Mesendoderm (in vitro differentiated cells): ENCODE data around the gene FEM1A.
"Not testable (repeated sequence)": the region's sequence is repeated elsewhere in the genome, so short reads cannot be mapped to it uniquely, and the experiment has no call there.

ENCODE experiments used
- DNase-seq: peaks from one replicate; pipeline ENCODE4 v3.0.0; 2013
- H2AK5ac ChIP-seq: 2 replicates; pipeline ENCODE4 v1.6.1; 2013; ENCODE audit warnings: low read length, inconsistent platforms
- H2BK120ac ChIP-seq: 2 replicates; pipeline ENCODE4 v1.6.1; 2013; ENCODE audit warnings: low read depth, mild to moderate bottlenecking, low read length, moderate library complexity, mixed read lengths
- H2BK15ac ChIP-seq: replicated peaks from 2 replicates; pipeline ENCODE4 v1.6.1; 2013; ENCODE audit warnings: low read depth, mild to moderate bottlenecking, moderate library complexity
- H2BK5ac ChIP-seq: 2 replicates; pipeline ENCODE4 v1.6.1; 2013; ENCODE audit warnings: low read length, inconsistent platforms
- H3K18ac ChIP-seq: 2 replicates; pipeline ENCODE4 v1.6.1; 2013; ENCODE audit warnings: mild to moderate bottlenecking, low read length, mixed read lengths
- H3K23ac ChIP-seq: one replicate; pipeline ENCODE4 v1.6.1; 2013; ENCODE audit warnings: low read length
- H3K27ac ChIP-seq: 2 replicates; pipeline ENCODE4 v1.5.1; 2013; ENCODE audit warnings: low read depth, mild to moderate bottlenecking, inconsistent platforms, low read length, moderate library complexity
- H3K27me3 ChIP-seq: 2 replicates; pipeline ENCODE4 v1.6.1; 2013; ENCODE audit warnings: low read length, control low read depth, mild to moderate bottlenecking, inconsistent platforms; ENCODE audit not compliant: insufficient read depth, poor library complexity
- H3K36me3 ChIP-seq: 2 replicates; pipeline ENCODE4 v1.6.1; 2013; ENCODE audit warnings: low read length, inconsistent platforms; ENCODE audit not compliant: control insufficient read depth, insufficient read depth
- H3K4ac ChIP-seq: one replicate; pipeline ENCODE4 v1.6.1; 2013; ENCODE audit warnings: low read depth, mild to moderate bottlenecking, low read length, moderate library complexity
- H3K4me1 ChIP-seq: 2 replicates; pipeline ENCODE4 v1.6.1; 2013; ENCODE audit warnings: low read depth, low read length, inconsistent platforms; ENCODE audit not compliant: control insufficient read depth
- H3K4me2 ChIP-seq: 2 replicates; pipeline ENCODE4 v1.6.1; 2013; ENCODE audit warnings: low read length
- H3K4me3 ChIP-seq: 2 replicates; pipeline ENCODE4 v1.5.1; 2013; ENCODE audit warnings: mild to moderate bottlenecking, low read length
- H3K56ac ChIP-seq: one replicate; pipeline ENCODE4 v1.6.1; 2013; ENCODE audit warnings: low read length
- H3K79me1 ChIP-seq: 2 replicates; pipeline ENCODE4 v1.6.1; 2013; ENCODE audit warnings: low read length, inconsistent platforms
- H3K79me2 ChIP-seq: 2 replicates; pipeline ENCODE4 v1.6.1; 2013; ENCODE audit warnings: mild to moderate bottlenecking, low read length; ENCODE audit not compliant: control insufficient read depth, insufficient read depth
- H3K9ac ChIP-seq: 2 replicates; pipeline ENCODE4 v1.6.1; 2013; ENCODE audit warnings: low read length, inconsistent platforms
- H4K5ac ChIP-seq: one replicate; pipeline ENCODE4 v1.6.1; 2013; ENCODE audit warnings: low read length
- H4K8ac ChIP-seq: one replicate; pipeline ENCODE4 v1.6.1; 2013; ENCODE audit warnings: low read depth, mild to moderate bottlenecking, control low read depth, low read length, moderate library complexity
- WGBS: extraction: QIAGEN DNeasy Blood & Tissue Kit; methylation state at CpG from one replicate; pipeline ENCODE4 v1.1.7; 2013; ENCODE audit warnings: low lambda C conversion rate, missing lambda C conversion rate; ENCODE audit not compliant: insufficient coverage; ENCODE audit errors: extremely low coverage; 5-methylcytosine and 5-hydroxymethylcytosine counted together

The FEM1A gene

DNA sequence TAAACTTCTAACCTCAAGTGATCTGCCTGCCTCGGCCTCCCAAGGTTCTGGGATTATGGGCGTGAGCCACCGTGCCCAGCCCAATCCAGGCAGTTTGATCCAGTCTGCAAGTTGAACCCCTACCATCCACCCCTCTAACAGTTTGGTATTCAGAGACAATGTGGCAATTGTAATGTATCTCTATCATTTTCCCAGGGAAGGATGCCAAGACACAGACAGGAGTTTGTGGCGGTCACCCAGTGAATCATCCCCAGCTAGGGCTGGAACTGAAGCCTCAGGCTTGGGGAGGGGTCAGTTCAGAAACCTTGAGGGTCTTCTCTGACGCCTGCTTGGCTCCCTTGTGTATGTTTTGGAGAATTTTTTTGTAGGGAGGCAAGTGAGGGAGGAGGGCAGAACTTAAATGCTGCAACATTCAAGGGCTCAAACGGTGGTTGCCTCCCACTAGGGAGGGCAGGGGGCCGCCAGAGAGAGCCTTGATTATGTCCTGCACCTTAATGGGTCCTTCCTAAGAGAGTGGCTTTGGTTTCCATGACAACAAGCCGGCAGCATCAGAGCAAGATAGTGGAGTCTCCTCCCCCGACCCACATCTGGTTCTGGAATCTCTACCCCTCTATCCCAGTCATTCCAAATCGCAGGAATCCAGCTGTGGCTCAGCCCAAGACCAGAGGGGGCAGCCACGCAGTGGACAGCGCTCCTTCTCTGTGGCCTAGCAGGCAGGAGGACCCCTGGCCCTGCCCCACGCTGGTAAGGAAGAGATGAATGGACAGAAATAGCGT is 14.9 kb upstream of the FEM1A start:
- no peak overlapping the region for H3K4me2 ChIP-seq
- no peak overlapping the region for H3K9ac ChIP-seq
- no peaks in the 10 kb centered on the region for H3K4me1 ChIP-seq
- no peak overlapping the region for H4K8ac ChIP-seq
- no peak overlapping the region for H2BK5ac ChIP-seq
- H2BK15ac ChIP-seq, result no peak overlapping the region
- no peak overlapping the region for H3K23ac ChIP-seq
- no peaks in the 10 kb centered on the region for H3K36me3 ChIP-seq
- H3K27ac ChIP-seq, result no peak overlapping the region
- no peak overlapping the region for H2BK120ac ChIP-seq
- H3K4me3 ChIP-seq, result no peak overlapping the region
- no peak overlapping the region for H3K18ac ChIP-seq
- no peak overlapping the region for H2AK5ac ChIP-seq
- no peaks in the 10 kb centered on the region for H3K79me2 ChIP-seq
- H3K4ac ChIP-seq, result no peak overlapping the region
- no peak overlapping the region for H4K5ac ChIP-seq
- peak; percentile 59 for DNase-seq
- no peaks in the 10 kb centered on the region for H3K27me3 ChIP-seq
- WGBS, result no CpG with 5 or more reads among the region's 14 CpGs
- no peak overlapping the region for H3K56ac ChIP-seq
- H3K79me1 ChIP-seq, result no peaks in the 10 kb centered on the region

DNA sequence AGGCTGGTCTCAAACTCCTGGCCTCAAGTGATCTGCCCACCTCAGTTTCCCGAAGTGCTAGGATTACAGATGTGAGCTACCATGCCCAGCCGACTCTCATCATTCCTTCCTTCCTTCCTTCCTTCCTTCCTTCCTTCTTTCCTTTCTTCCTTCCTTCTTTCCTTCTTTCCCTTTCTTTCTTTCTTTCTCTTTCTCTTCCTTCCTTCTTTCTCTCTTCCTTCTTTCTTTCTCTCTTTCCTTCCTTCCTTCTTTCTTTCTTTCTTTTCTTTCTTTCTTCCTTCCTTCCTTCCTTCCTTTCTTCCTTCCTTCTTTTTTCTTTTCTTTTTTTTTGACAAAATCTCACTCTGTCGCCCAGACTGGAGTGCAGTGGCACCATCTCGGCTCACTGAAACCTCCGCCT is 13.4 kb upstream of the FEM1A start:
- H3K4me2 ChIP-seq, H3K4me1 ChIP-seq: not testable (repeated sequence)

DNA sequence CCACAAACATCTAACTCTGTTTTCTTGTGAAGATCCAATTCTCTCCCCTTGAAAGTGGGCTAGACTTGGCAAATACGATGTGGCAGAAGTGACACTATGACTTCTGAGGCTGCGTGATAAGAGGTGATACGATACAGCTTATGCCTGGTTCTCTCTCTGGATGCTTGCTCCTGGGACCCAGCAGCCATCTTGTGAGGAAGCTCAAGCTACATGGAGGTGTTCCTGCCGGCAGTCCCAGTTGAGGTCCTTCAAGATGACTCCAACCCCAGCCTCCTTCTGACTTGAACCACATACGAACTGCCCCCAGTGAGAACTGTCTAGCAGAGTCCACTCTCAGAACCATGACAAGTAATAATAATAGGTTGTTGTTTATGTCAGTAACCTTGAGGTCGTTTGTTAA is 10.7 kb upstream of the FEM1A start:
- no peak overlapping the region for H2BK5ac ChIP-seq
- no peak overlapping the region for H3K27ac ChIP-seq
- no peak overlapping the region for H3K23ac ChIP-seq
- H4K5ac ChIP-seq, result no peak overlapping the region
- H3K36me3 ChIP-seq, result no peaks in the 10 kb centered on the region
- no peak overlapping the region for H2BK15ac ChIP-seq
- no peak overlapping the region for H3K4me2 ChIP-seq
- no peak overlapping the region for H3K18ac ChIP-seq
- no peak overlapping the region for H3K4ac ChIP-seq
- H2AK5ac ChIP-seq, result no peak overlapping the region
- H3K56ac ChIP-seq, result no peak overlapping the region
- H3K79me1 ChIP-seq, result no peaks in the 10 kb centered on the region
- H2BK120ac ChIP-seq, result no peak overlapping the region
- no peak overlapping the region for H4K8ac ChIP-seq
- H3K27me3 ChIP-seq, result no peaks in the 10 kb centered on the region
- no peaks in the 10 kb centered on the region for H3K79me2 ChIP-seq
- no peaks in the 10 kb centered on the region for H3K4me1 ChIP-seq
- no peak overlapping the region for H3K9ac ChIP-seq
- no peak overlapping the region for H3K4me3 ChIP-seq
- DNase-seq, result no peak
- no CpG with 5 or more reads among the region's 6 CpGs for WGBS

More for the DNA sequence above, 13.4 kb upstream of the FEM1A start:
- H2AK5ac ChIP-seq, H3K36me3 ChIP-seq, H3K79me2 ChIP-seq, H3K27ac ChIP-seq, H3K56ac ChIP-seq, H3K27me3 ChIP-seq, H4K5ac ChIP-seq, H3K23ac ChIP-seq, H3K18ac ChIP-seq, H2BK5ac ChIP-seq, DNase-seq, H3K79me1 ChIP-seq, H3K4ac ChIP-seq, H4K8ac ChIP-seq, H2BK120ac ChIP-seq, H3K4me3 ChIP-seq, H2BK15ac ChIP-seq, H3K9ac ChIP-seq: not testable (repeated sequence)
- no CpG with 5 or more reads among the region's 5 CpGs for WGBS

DNA sequence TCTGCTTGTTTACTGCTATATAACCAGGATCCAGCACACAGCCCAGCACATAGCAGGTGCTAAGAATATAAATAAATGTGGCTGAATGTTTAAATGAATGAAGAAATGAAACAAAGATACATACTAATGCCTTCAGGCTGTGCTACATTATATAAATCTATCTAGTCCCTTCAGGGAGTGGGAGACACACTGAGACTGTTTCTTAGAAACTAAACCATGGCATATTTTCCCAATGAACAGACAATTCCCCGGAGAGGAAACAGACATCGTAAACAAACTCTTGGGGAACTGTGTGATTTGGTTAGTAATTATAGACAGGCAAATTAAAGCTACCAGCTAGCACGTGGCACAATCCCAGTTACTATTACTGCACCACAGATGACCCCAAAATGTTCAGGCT is 9.7 kb upstream of the FEM1A start:
- H3K36me3 ChIP-seq, result no peaks in the 10 kb centered on the region
- no peak overlapping the region for H3K4me3 ChIP-seq
- DNase-seq, result no peak
- no peak overlapping the region for H2BK120ac ChIP-seq
- no peak overlapping the region for H3K56ac ChIP-seq
- WGBS, result no CpG with 5 or more reads among the region's 3 CpGs
- H3K4me2 ChIP-seq, result no peak overlapping the region
- no peak overlapping the region for H4K8ac ChIP-seq
- no peaks in the 10 kb centered on the region for H3K4me1 ChIP-seq
- H2BK15ac ChIP-seq, result no peak overlapping the region
- H3K23ac ChIP-seq, result no peak overlapping the region
- no peak overlapping the region for H3K27ac ChIP-seq
- no peak overlapping the region for H3K18ac ChIP-seq
- no peak overlapping the region for H2BK5ac ChIP-seq
- no peaks in the 10 kb centered on the region for H3K79me1 ChIP-seq
- no peak overlapping the region for H3K9ac ChIP-seq
- H3K4ac ChIP-seq, result no peak overlapping the region
- no peak overlapping the region for H2AK5ac ChIP-seq
- no peaks in the 10 kb centered on the region for H3K79me2 ChIP-seq
- no peaks in the 10 kb centered on the region for H3K27me3 ChIP-seq
- H4K5ac ChIP-seq, result no peak overlapping the region

DNA sequence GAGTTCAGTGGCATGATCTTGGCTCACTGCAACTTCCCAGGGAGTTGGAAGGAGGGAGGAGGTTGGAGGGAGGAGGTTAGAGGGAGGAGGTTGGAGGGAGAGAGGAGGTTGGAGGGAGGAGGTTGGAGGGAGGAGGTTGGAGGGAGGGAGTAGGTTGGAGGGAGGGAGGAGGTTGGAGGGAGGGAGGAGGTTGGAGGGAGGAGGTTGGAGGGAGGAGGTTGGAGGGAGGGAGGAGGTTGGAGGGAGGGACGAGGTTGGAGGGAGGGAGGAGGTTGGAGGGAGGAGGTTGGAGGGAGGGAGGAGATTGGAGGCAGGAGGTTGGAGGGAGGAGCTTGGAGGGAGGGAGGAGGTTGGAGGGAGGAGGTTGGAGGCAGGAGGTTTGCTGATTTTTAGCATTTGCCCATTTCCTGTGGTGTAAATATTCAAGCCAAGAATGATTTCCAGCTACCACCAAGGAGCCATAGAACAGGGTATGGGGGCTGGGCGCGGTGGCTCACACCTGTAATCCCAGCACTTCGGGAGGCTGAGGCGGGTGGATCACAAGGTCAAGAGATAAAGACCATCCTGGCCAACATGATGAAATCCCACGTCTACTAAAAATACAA is 5.0 kb upstream of the FEM1A start:
- not testable (repeated sequence) for H3K27ac ChIP-seq, H3K18ac ChIP-seq, H3K23ac ChIP-seq, H3K27me3 ChIP-seq, H3K79me2 ChIP-seq, H3K4me2 ChIP-seq, H3K9ac ChIP-seq, H3K4me1 ChIP-seq, H2BK120ac ChIP-seq, H3K4me3 ChIP-seq, H4K5ac ChIP-seq, DNase-seq, H3K36me3 ChIP-seq, H4K8ac ChIP-seq, H3K79me1 ChIP-seq, H2AK5ac ChIP-seq, H2BK15ac ChIP-seq, H2BK5ac ChIP-seq, H3K56ac ChIP-seq, H3K4ac ChIP-seq
- no CpG with 5 or more reads among the region's 6 CpGs for WGBS
